Uterus (tissue), 4 donors: ENCODE data around the gene SPDYE4. TPM values are rescaled to one million over a fixed set of nuclear protein-coding genes. Genes with fewer than 3 reads are reported as not detected.

Experiments used
- DNase-seq, 2 donors: peaks; one replicate each; pipeline ENCODE4 v3.0.0-alpha.2; 2019 to 2020
- H3K27ac ChIP-seq, 2 donors: fragments of 200-600 bp; sonication (generic); 1 replicate in 1 of 2; 2 replicates in 1 of 2; pipeline ENCODE4 v1.5.1; 2016 to 2018
- H3K27me3 ChIP-seq, 2 donors: fragments of 200-600 bp; sonication (generic); one replicate each; pipeline ENCODE4 v1.5.1; 2018 to 2019; ENCODE audit warnings: control low read depth in 1 of 2
- H3K36me3 ChIP-seq, 2 donors: fragments of 200-600 bp; sonication (generic); one replicate each; pipeline ENCODE4 v1.5.1; 2019; ENCODE audit warnings: control low read depth in 1 of 2
- H3K4me1 ChIP-seq, 2 donors: fragments of 200-600 bp; sonication (generic); one replicate each; pipeline ENCODE4 v1.5.1; 2018 to 2019; ENCODE audit warnings: control low read depth in 1 of 2
- H3K4me3 ChIP-seq, 2 donors: fragments of 200-600 bp; sonication (generic); 1 replicate in 1 of 2; 2 replicates in 1 of 2; pipeline ENCODE4 v1.5.1; 2018 to 2019; ENCODE audit warnings: mild to moderate bottlenecking in 1 of 2
- H3K9me3 ChIP-seq, 2 donors: fragments of 200-600 bp; sonication (generic); one replicate each; pipeline ENCODE4 v1.5.1; 2019; ENCODE audit warnings: control low read depth in 1 of 2
- CTCF ChIP-seq, 4 experiments: fragments of 200-600 bp in 2 of 4; fragments of 450-650 bp in 2 of 4; sonication (generic) in 2 of 4; IDR thresholded peaks; one replicate each; pipeline ENCODE4 v1.5.1; 2016 to 2019; ENCODE audit warnings: antibody characterized with exemption in 4 of 4, mild to moderate bottlenecking in 2 of 4, moderate library complexity in 1 of 4
- POLR2A ChIP-seq, 2 donors: fragments of 450-650 bp; IDR thresholded peaks; one replicate each; pipeline ENCODE4 v1.6.1; 2016; ENCODE audit warnings: antibody characterized with exemption in 2 of 2, mild to moderate bottlenecking in 1 of 2, moderate library complexity in 1 of 2
- intact Hi-C: fragments of 100-400 bp; cut with DNase I; formaldehyde crosslinking; loops from one replicate; pipeline ENCODE4 v1.15.1; 2023; ENCODE audit warnings: low total_unique reads
- total RNA-seq, 4 donors: library from RNA; depleted of rRNA in 3 of 4; stranded (reverse); fragments of >200 nt in 3 of 4; gene quantifications; one replicate each; pipeline versions ENCODE4 v1.1.0 to v1.2.4, GENCODE V29; 2014 to 2023
- donor health status: DM: yes; HTN: yes; CAD: no.

The SPDYE4 gene
- total RNA-seq, 4 donors from 2014 or later, result not detected

DNA sequence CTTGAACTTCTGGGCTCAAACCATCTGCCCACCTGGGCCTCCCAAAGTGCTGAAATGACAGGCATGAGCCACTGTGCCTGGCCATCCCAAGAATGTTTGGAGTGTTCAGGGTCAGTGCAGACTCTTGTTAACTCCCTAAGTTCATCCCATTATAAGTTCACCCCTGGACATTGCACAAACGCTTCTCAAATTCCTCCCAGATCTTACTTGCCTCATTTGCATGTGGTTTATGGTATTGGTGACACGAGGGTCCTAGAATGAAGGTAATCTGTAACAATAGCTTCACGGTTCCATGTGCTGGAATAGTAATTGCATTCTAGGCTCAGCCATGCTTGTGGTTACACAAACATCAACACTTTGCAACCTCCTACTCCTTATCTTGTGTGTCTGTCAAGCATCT lies 8.7 kb downstream of the SPDYE4 start:
- H3K9me3 ChIP-seq, result no peaks in the 10 kb centered on the region
- intact Hi-C loops, result loop anchor here (10.0 kb wide), 1 partner anchor 175 kb away; no protein-coding TSS in a partner anchor
- H3K27ac ChIP-seq, result no peak overlapping the region
- no peaks in the 10 kb centered on the region for H3K27me3 ChIP-seq
- H3K4me1 ChIP-seq, result no peaks in the 10 kb centered on the region
- no peak overlapping the region for H3K4me3 ChIP-seq
- H3K36me3 ChIP-seq, result no peaks in the 10 kb centered on the region
- no peak for DNase-seq
- TF ChIP-seq POLR2A (IDR thresholded peaks at IDR 0.05) (no peak), CTCF (IDR thresholded peaks at IDR 0.05) (no peak)

DNA sequence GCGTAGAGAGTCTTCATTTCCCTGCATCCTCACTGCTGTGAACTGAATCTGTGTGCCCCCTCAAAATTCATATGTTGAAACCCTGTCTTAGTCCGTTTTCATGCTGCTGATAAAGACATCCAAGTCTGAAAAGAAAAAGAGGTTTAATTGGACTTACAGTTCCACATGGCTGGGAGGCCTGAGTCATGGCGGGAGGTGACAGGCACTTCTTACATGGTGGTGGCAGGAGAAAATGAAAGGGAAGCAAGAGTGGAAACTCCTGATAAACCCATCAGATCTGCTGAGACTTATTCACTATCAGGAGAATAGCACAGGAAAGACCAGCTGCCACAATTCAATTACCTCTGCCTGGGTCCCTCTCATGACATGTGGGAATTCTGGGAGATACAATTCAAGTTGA lies 10.6 kb downstream of the SPDYE4 start:
- TF ChIP-seq CTCF (IDR thresholded peaks at IDR 0.05) (no peak), POLR2A (IDR thresholded peaks at IDR 0.05) (no peak)
- H3K27ac ChIP-seq, result no peak overlapping the region
- H3K4me3 ChIP-seq, result no peak overlapping the region
- intact Hi-C loops, result loop anchor here (10.0 kb wide), 1 partner anchor 173 kb away; no protein-coding TSS in a partner anchor
- H3K36me3 ChIP-seq, result no peaks in the 10 kb centered on the region
- DNase-seq, result no peak
- no peaks in the 10 kb centered on the region for H3K4me1 ChIP-seq
- H3K9me3 ChIP-seq, result no peaks in the 10 kb centered on the region
- H3K27me3 ChIP-seq, result no peaks in the 10 kb centered on the region

- intact Hi-C loops, result loop anchor here (10.0 kb wide), 1 partner anchor 172 kb away; no protein-coding TSS in a partner anchor
- Histone ChIP-seq H3K9me3 (no peaks in the 10 kb centered on the region), H3K27me3 (no peaks in the 10 kb centered on the region), H3K4me1 (no peaks in the 10 kb centered on the region), H3K27ac (no peak overlapping the region), H3K36me3 (no peaks in the 10 kb centered on the region), H3K4me3 (peak overlapping the region; percentile 53 to 65)
- TF ChIP-seq CTCF (IDR thresholded peaks at IDR 0.05) (no peak), POLR2A (IDR thresholded peaks at IDR 0.05) (no peak)
- no peak for DNase-seq
These were observed 11.7 kb downstream of the SPDYE4 start for GRCh38 chr17:8746501-8747236.

DNA sequence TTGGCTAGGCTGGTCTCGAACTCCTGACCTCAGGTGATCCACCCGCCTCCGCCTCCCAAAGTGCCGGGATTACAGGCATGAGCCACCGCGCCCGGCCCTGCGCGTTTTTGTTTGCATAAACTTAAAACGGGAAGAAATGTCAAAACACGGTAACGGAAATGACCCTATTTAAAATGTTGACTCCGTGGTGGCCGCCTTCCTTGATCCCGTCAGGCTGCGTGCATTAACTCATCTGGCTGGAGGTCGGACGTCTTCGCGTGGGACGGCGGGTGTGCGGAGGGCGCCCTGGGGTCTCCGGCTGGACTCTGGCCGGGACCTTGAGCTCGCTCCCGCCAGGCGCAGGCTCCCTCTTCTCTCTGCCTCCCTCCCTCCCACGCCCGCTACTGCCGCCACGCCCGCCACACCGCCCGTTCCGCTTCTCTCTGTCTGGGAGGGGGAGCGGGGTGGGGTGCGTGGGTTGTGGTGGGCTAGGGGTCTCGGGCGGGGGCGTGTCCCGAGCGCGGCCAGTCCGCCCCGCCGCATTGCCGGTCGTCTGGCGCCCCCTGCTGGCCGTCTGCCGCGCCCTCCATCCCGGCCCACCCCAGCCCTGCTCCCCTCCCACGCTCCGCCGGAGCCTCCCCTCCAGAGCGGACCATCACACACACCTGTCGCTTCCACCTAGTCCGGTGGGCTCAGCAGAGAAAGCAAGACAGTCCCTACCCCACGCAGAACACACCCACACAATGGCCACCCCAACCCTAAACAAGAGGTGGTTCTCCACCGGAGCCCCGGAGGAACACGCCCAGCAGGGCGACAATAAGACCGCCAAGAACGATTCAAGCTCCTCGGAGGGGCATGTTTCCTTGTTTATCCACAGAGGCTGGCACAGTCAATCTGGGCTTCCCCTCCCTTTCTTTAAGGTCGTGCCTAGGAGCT lies 12.5 kb downstream of the SPDYE4 start:
- peak in 1 of 2 donors; percentile 9 for TF ChIP-seq POLR2A (IDR thresholded peaks at IDR 0.05)
- TF ChIP-seq CTCF (IDR thresholded peaks at IDR 0.05), result peak; percentile 74 to 99 (median 92)
- no peaks in the 10 kb centered on the region for H3K27me3 ChIP-seq
- H3K36me3 ChIP-seq, result no peaks in the 10 kb centered on the region
- peak overlapping the region; percentile 51 to 59 for H3K27ac ChIP-seq
- no peaks in the 10 kb centered on the region for H3K9me3 ChIP-seq
- no peaks in the 10 kb centered on the region for H3K4me1 ChIP-seq
- intact Hi-C loops, result loop anchor here (10.0 kb wide), 1 partner anchor 171 kb away; no protein-coding TSS in a partner anchor
- peak; percentile 64 to 77 for DNase-seq
- H3K4me3 ChIP-seq, result peak overlapping the region; percentile 53 to 65
